WERI-Rb-1 (cell line): ENCODE measurements around the gene CCDC120.

Source experiments
- DNase-seq: peaks from one replicate; pipeline ENCODE4 v3.0.0-alpha.2; 2020
- H3K27ac ChIP-seq: fragments of 250-450 bp; sonication (Bioruptor Pico); 2 replicates; pipeline ENCODE4 v1.5.1; 2020; ENCODE audit warnings: mild to moderate bottlenecking, moderate library complexity
- H3K27me3 ChIP-seq: fragments of 250-450 bp; sonication (Bioruptor Pico); 2 replicates; pipeline ENCODE4 v1.5.1; 2021; ENCODE audit warnings: mild to moderate bottlenecking, low read depth, moderate library complexity; ENCODE audit not compliant: insufficient read depth, severe bottlenecking
- H3K36me3 ChIP-seq: fragments of 250-450 bp; sonication (Bioruptor Pico); 2 replicates; pipeline ENCODE4 v1.5.1; 2020; ENCODE audit warnings: mild to moderate bottlenecking, moderate library complexity
- H3K4me3 ChIP-seq: 2 replicates; pipeline ENCODE4 v1.5.1; 2011; ENCODE audit warnings: low read depth, mild to moderate bottlenecking, control low read depth, low read length
- H3K9me3 ChIP-seq: fragments of 250-450 bp; sonication (Bioruptor Pico); 2 replicates; pipeline ENCODE4 v1.5.1; 2021; ENCODE audit warnings: mild to moderate bottlenecking, moderate library complexity; ENCODE audit not compliant: severe bottlenecking
- TF ChIP-seq, protein P1 (sequence below): IDR thresholded peaks from 2 replicates; pipeline ENCODE4 v1.5.1; 2011; ENCODE audit warnings: low read depth, mild to moderate bottlenecking, control low read depth, inconsistent platforms, low read length

Gene CCDC120

GRCh38 chrX:49064735-49065134 lies 5.9 kb downstream of the CCDC120 start:
- Histone ChIP-seq H3K27ac (no peak overlapping the region), H3K36me3 (no peaks in the 10 kb centered on the region), H3K27me3 (no peaks in the 10 kb centered on the region), H3K4me3 (no peak overlapping the region), H3K9me3 (no peaks in the 10 kb centered on the region)
- TF ChIP-seq, protein P1, sequence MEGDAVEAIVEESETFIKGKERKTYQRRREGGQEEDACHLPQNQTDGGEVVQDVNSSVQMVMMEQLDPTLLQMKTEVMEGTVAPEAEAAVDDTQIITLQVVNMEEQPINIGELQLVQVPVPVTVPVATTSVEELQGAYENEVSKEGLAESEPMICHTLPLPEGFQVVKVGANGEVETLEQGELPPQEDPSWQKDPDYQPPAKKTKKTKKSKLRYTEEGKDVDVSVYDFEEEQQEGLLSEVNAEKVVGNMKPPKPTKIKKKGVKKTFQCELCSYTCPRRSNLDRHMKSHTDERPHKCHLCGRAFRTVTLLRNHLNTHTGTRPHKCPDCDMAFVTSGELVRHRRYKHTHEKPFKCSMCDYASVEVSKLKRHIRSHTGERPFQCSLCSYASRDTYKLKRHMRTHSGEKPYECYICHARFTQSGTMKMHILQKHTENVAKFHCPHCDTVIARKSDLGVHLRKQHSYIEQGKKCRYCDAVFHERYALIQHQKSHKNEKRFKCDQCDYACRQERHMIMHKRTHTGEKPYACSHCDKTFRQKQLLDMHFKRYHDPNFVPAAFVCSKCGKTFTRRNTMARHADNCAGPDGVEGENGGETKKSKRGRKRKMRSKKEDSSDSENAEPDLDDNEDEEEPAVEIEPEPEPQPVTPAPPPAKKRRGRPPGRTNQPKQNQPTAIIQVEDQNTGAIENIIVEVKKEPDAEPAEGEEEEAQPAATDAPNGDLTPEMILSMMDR = no peak
- no peak for DNase-seq

DNA sequence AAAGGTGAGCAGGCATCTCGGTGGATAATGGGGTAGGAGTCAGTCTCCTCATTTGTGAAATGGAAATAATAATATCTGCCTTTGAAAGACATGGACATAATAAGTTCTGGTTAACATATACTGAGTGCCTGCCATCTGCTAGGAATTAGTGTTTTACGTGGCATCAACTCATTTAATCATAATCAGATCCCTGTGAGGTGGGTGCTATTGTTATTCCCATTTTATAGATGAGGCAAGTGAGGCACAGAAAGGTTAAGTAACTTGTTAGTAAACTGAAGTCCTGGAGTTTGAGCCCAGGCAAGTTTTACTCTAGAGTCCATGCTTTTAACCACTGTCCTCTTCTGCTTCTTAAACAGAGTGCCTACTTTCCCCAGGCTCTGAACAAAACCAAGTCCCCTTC lies 7.5 kb downstream of the CCDC120 start:
- Histone ChIP-seq H3K9me3 (no peaks in the 10 kb centered on the region), H3K27ac (peak overlapping the region; percentile 32; the same call in 1 of the 2 replicates), H3K4me3 (no peak overlapping the region), H3K36me3 (no peaks in the 10 kb centered on the region), H3K27me3 (peaks cover 3% of the 10 kb centered on the region)
- TF ChIP-seq, protein P1 = no peak
- no peak for DNase-seq

DNA sequence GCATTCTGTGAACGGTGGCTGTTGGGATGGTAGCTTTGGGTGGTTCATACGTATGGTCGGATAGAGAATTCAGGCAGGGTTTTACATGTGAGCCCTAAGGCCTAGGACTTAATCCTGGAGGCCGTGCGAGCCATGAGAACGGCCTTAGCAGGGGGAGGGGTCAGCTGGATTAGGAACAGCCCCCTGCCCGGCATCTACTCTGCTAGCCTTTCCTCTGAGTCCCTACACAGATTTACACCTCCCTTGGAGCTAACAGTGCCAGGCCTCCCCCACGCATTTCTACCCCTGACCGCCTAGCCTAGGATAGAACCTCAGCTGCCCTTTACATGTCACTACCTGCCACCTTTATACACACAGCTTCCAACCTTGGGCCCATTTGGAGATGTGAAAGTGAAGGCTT lies 7.9 kb downstream of the CCDC120 start:
- Histone ChIP-seq H3K36me3 (no peaks in the 10 kb centered on the region), H3K9me3 (no peaks in the 10 kb centered on the region), H3K27ac (peak overlapping the region; percentile 32; the same call in 1 of the 2 replicates), H3K4me3 (no peak overlapping the region), H3K27me3 (peaks cover 4% of the 10 kb centered on the region)
- peak; percentile 38 for DNase-seq
- TF ChIP-seq, protein P1 = no peak

DNA sequence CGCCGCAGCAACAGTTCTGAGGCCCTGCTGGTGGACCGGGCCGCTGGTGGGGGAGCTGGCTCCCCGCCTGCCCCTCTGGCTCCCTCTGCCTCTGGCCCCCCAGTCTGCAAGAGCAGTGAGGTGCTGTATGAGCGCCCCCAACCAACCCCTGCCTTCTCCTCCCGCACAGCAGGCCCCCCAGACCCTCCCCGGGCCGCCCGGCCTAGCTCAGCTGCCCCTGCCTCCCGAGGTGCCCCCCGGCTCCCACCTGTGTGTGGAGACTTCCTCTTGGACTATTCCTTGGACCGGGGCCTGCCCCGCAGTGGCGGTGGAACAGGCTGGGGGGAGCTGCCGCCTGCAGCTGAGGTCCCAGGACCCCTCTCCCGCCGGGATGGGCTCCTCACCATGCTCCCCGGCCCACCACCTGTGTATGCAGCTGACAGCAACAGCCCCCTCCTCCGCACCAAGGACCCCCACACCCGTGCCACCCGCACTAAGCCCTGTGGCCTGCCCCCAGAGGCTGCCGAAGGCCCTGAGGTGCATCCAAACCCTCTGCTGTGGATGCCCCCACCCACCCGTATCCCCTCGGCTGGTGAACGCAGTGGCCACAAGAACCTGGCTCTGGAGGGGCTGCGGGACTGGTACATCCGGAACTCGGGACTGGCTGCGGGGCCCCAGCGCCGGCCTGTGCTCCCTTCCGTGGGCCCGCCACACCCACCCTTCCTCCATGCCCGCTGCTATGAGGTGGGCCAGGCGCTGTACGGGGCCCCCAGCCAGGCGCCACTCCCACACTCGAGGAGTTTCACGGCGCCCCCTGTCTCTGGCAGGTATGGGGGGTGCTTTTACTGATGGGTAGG lies 8.7 kb downstream of the CCDC120 start:
- Histone ChIP-seq H3K27me3 (peaks cover 6% of the 10 kb centered on the region), H3K36me3 (no peaks in the 10 kb centered on the region), H3K4me3 (no peak overlapping the region), H3K9me3 (no peaks in the 10 kb centered on the region), H3K27ac (no peak overlapping the region)
- no peak for DNase-seq
- TF ChIP-seq, protein P1 = no peak

DNA sequence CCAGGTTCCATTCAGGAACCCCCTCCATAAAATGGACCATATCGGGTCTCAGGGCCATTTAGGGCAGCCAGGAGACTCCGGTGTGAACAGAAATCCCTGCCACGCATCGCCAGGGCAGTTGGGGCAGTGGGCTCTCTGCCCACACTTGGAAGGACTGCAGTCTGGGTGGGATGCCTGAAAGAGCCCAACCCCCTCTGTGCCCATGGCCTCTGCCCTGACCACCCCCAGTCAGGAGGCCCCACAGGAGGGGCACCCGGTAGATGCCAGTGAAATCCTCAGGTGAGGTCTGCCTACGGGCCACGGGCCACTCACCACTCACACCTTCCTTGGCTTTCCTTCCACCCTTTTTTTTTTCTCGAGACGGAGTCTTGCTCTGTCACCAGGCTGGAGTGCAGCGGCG lies 10.2 kb downstream of the CCDC120 start:
- Histone ChIP-seq H3K27ac (no peak overlapping the region), H3K4me3 (no peak overlapping the region), H3K9me3 (no peaks in the 10 kb centered on the region), H3K27me3 (peaks cover 6% of the 10 kb centered on the region), H3K36me3 (no peaks in the 10 kb centered on the region)
- DNase-seq = no peak
- TF ChIP-seq, protein P1 = no peak
